Prostate gland (tissue), 2 donors: ENCODE data around the gene RBM20. TPM values are rescaled to one million over a fixed set of nuclear protein-coding genes. Genes with fewer than 3 reads are reported as not detected.
"Not testable (repeated sequence)": the region's sequence is repeated elsewhere in the genome, so short reads cannot be mapped to it uniquely, and the experiment has no call there.

ENCODE experiments used
- DNase-seq: peaks from one replicate; pipeline ENCODE4 v3.0.0-alpha.2; 2019; ENCODE audit warnings: low spot score
- H3K27ac ChIP-seq, 2 donors: fragments of 200-600 bp; sonication (generic); 2 replicates each; pipeline ENCODE4 v1.5.1; 2017 to 2019
- H3K27me3 ChIP-seq: fragments of 200-600 bp; sonication (generic); replicated peaks from 2 replicates; pipeline ENCODE4 v1.5.1; 2019; ENCODE audit not compliant: insufficient read depth
- H3K36me3 ChIP-seq, 2 donors: fragments of 200-600 bp; sonication (generic); 1 replicate in 1 of 2; 2 replicates in 1 of 2; pipeline versions ENCODE4 v1.5.1 to v1.8.1; 2017 to 2019
- H3K4me1 ChIP-seq: fragments of 200-600 bp; sonication (generic); replicated peaks from 2 replicates; pipeline ENCODE4 v1.5.1; 2019
- H3K4me3 ChIP-seq, 2 donors: fragments of 200-600 bp; sonication (generic); 2 replicates each; pipeline ENCODE4 v1.5.1; 2017 to 2019
- H3K9me3 ChIP-seq: fragments of 200-600 bp; sonication (generic); 2 replicates; pipeline ENCODE4 v1.5.1; 2017
- CTCF ChIP-seq, 4 experiments: fragments of 200-600 bp in 2 of 4; fragments of 450-650 bp in 2 of 4; sonication (generic) in 2 of 4; IDR thresholded peaks; 1 replicate in 3 of 4; 2 replicates in 1 of 4; pipeline ENCODE4 v1.5.1; 2016 to 2019; ENCODE audit warnings: antibody characterized with exemption in 4 of 4, mild to moderate bottlenecking in 2 of 4, moderate library complexity in 2 of 4
- POLR2A ChIP-seq: fragments of 450-650 bp; IDR thresholded peaks from one replicate; pipeline ENCODE4 v1.6.1; 2016; ENCODE audit warnings: antibody characterized with exemption, mild to moderate bottlenecking
- POLR2AphosphoS5 ChIP-seq: sonication (generic); formaldehyde crosslinking; IDR thresholded peaks from one replicate; pipeline ENCODE4 v1.6.1; 2017; ENCODE audit warnings: antibody characterized with exemption
- WGBS: methylation state at CpG from one replicate; pipeline ENCODE4 v1.1.5; 2018; 5-methylcytosine and 5-hydroxymethylcytosine counted together
- intact Hi-C: fragments of 100-400 bp; cut with DNase I; formaldehyde crosslinking; loops from one replicate; pipeline ENCODE4 v1.14.2; 2022
- total RNA-seq, 2 donors: library from RNA; depleted of rRNA; stranded (reverse); fragments of >200 nt; gene quantifications; one replicate each; pipeline ENCODE4 v1.1.0, GENCODE V29; 2016

Gene RBM20
- total RNA-seq, 2 donors from 2014 or later, result 0.41 to 2.8 TPM

DNA sequence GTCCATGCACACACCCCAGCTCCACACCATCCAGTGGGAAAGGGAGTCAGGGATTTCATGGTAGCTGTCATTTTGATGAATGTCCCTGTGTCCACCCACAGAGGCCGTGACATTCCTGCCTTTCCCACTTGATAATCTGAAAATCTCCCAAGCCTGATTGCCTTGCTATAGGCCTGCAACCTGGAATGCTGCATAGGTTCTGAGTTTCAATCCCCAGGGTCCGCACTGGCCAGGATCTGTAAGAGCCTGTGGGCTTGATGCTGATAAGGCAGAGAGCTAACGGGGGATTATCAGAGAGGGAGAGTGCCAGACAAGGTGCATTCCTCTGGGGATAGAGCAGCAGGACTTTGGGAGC, 57.5 kb downstream of the RBM20 start:
- no peaks in the 10 kb centered on the region for H3K36me3 ChIP-seq
- H3K27me3 ChIP-seq, result no peaks in the 10 kb centered on the region
- no peak for TF ChIP-seq POLR2AphosphoS5
- no peak for TF ChIP-seq POLR2A
- 92% methylated on average over 3 of the region's 3 CpGs for WGBS
- intact Hi-C loops, result no loop called here
- no peak overlapping the region for H3K4me3 ChIP-seq
- no peaks in the 10 kb centered on the region for H3K9me3 ChIP-seq
- H3K4me1 ChIP-seq, result no peaks in the 10 kb centered on the region
- no peak for DNase-seq
- H3K27ac ChIP-seq, result no peak overlapping the region

DNA sequence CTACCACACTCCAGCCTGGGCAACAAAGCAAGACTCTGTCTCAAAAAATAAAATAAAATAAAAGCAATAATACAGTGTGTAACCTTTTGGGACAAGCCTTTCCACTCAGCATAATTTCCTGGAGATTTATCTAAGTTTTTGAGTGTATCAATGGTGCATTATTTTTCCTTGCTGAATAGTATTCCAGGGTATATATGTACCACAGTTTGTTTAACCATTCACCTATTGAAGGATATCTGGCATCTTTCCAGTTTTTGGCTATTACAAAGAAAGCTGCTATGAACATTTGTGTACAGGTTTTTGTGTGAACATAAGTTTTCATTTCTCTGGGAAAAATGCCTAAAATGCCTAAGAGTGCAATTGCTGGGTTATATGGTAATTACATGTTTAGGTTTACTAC, 59.9 kb downstream of the RBM20 start:
- Histone ChIP-seq H3K36me3 (no peaks in the 10 kb centered on the region), H3K27ac (no peak overlapping the region), H3K9me3 (no peaks in the 10 kb centered on the region), H3K4me3 (no peak overlapping the region), H3K4me1 (no peaks in the 10 kb centered on the region), H3K27me3 (no peaks in the 10 kb centered on the region)
- TF ChIP-seq POLR2A (no peak), CTCF (IDR thresholded peaks at IDR 0.05) (no peak), POLR2AphosphoS5 (no peak)
- no peak for DNase-seq
- intact Hi-C loops, result no loop called here

- Histone ChIP-seq H3K4me3 (no peak overlapping the region), H3K27me3 (no peaks in the 10 kb centered on the region), H3K27ac (no peak overlapping the region), H3K4me1 (no peaks in the 10 kb centered on the region), H3K9me3 (no peaks in the 10 kb centered on the region), H3K36me3 (no peaks in the 10 kb centered on the region)
- no peak for TF ChIP-seq CTCF (IDR thresholded peaks at IDR 0.05)
- no peak for TF ChIP-seq POLR2AphosphoS5
- no peak for TF ChIP-seq POLR2A
- intact Hi-C loops, result no loop called here
- WGBS, result 91% methylated on average over 5 of the region's 5 CpGs
- DNase-seq, result no peak
Observed at GRCh38 chr10:110704906-110705476, 60.9 kb downstream of the RBM20 start.

- H3K9me3 ChIP-seq, H3K4me3 ChIP-seq, H3K27ac ChIP-seq, DNase-seq, H3K36me3 ChIP-seq, intact Hi-C loops, H3K4me1 ChIP-seq, H3K27me3 ChIP-seq: not testable (repeated sequence)
- WGBS, result 99% methylated on average over 4 of the region's 4 CpGs
Observed at GRCh38 chr10:110705596-110705995, 61.5 kb downstream of the RBM20 start.

GRCh38 chr10:110706690-110707098, 62.6 kb downstream of the RBM20 start:
- Histone ChIP-seq H3K27ac (no peak overlapping the region), H3K27me3 (no peaks in the 10 kb centered on the region), H3K9me3 (no peaks in the 10 kb centered on the region), H3K36me3 (no peaks in the 10 kb centered on the region), H3K4me3 (no peak overlapping the region), H3K4me1 (no peaks in the 10 kb centered on the region)
- 26% methylated on average over 5 of the region's 5 CpGs for WGBS
- TF ChIP-seq POLR2AphosphoS5 (no peak), POLR2A (no peak), CTCF (IDR thresholded peaks at IDR 0.05) (no peak)
- DNase-seq, result no peak
- intact Hi-C loops, result no loop called here

DNA sequence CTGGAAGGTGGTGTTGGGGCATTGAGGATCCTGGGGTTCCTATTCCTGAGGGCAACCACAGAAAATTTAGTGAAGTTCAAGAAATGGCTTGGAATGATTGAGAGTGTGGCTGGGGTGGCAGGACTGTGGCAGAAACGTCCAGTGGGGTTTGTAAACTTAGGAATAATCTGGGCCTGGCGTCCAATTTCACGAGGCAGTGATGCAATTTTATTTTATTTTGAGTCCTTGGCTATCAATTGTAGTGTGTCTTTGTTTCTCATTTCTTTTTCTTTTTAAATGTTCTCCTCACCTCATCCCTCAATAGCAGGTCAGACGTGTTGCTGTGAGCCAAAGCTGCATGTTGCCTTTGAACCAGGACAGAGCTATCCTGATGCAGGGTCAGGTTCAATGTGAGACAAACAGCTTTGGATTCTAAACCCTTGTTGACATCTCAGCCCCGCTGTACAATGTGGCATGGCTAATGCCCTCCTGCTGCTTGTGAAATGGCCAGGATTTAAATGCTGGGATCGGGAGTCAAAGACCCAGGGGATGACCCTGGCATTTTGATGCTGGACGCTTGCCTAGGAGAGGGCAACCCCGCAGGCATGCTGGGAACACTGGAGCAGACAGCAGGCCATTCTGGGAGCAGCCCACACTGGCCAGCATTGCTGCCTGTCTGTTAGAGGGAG, 64.8 kb downstream of the RBM20 start:
- Histone ChIP-seq H3K36me3 (no peaks in the 10 kb centered on the region), H3K9me3 (no peaks in the 10 kb centered on the region), H3K4me1 (no peaks in the 10 kb centered on the region), H3K27ac (no peak overlapping the region), H3K27me3 (no peaks in the 10 kb centered on the region), H3K4me3 (no peak overlapping the region)
- intact Hi-C loops, result no loop called here
- TF ChIP-seq POLR2AphosphoS5 (no peak), POLR2A (no peak), CTCF (IDR thresholded peaks at IDR 0.05) (no peak)
- 72% methylated on average over 8 of the region's 8 CpGs for WGBS
- DNase-seq, result no peak
